ENCODE measurements around the gene SLC15A5. TPM values are rescaled to one million over a fixed set of nuclear protein-coding genes. Genes with fewer than 3 reads are reported as not detected.

The SLC15A5 gene
- total and polyA plus RNA-seq, 2 of the 8 experiments (the other 6 are each of a cell fraction or from before 2014, with no cell fraction given): not detected

GRCh38 chr12:16158050-16158449 is 119.4 kb downstream of the SLC15A5 start (continued):
- no peak for TF ChIP-seq CTCF (IDR thresholded peaks at IDR 0.05; ENCODE audit: control extremely low read depth in 1 of 3, insufficient read depth in 1 of 3, low read depth in 1 of 3, low read length in 3 of 3)
- no peak for TF ChIP-seq SIRT6 (IDR thresholded peaks at IDR 0.05; ENCODE audit: low read length)
- no peak for TF ChIP-seq BRCA1 (IDR thresholded peaks at IDR 0.05; ENCODE audit: low read depth, low read length)
- TF ChIP-seq BACH1 (IDR thresholded peaks at IDR 0.05; ENCODE audit: low read length): no peak
- TF ChIP-seq MAFK (IDR thresholded peaks at IDR 0.05; ENCODE audit: low read depth, low read length): no peak

Data from H1 (cell line).